GM19468 (cell line): ENCODE results near the gene LARP4.
"Not testable (repeated sequence)": the region's sequence is repeated elsewhere in the genome, so short reads cannot be mapped to it uniquely, and the experiment has no call there.

Experiments
- ATAC-seq: cut with Tn5 transposase; IDR thresholded peaks from one replicate; pipeline ENCODE4 v1.9.1; 2021; ENCODE audit warnings: mild to moderate bottlenecking, moderate library complexity, moderate number of reproducible peaks; ENCODE audit not compliant: unreplicated experiment; ENCODE audit errors: extremely low read depth

LARP4 gene

GRCh38 chr12:50467439-50467838, 66.8 kb downstream of the LARP4 start:
- no peak for ATAC-seq

DNA sequence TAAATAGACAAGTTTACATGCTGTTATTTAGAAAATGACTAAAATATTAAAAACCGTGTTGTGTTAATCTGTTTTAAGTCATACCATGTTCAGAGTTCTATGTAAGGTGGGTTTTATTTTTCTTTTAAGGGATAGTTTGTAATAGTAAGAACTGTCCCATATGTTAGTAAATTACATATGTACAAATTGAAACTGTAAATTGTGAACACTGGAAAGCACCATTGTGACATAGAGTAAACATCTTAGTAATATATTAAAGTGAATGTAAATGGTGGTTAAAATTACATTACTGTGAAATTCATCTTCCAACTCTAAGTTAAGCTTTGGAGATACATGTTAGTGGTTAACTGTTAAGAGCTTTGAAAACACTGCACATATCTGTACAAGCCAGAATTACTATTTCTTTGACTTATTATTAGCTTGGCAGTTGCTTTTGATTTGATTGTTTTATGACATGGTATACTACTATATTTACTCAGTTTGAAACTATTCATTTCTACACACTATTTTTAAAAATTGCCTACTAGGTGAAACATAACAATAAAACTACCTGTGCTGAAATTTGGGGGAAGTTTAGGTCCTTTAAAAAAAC, 76.7 kb downstream of the LARP4 start:
- ATAC-seq: no peak

DNA sequence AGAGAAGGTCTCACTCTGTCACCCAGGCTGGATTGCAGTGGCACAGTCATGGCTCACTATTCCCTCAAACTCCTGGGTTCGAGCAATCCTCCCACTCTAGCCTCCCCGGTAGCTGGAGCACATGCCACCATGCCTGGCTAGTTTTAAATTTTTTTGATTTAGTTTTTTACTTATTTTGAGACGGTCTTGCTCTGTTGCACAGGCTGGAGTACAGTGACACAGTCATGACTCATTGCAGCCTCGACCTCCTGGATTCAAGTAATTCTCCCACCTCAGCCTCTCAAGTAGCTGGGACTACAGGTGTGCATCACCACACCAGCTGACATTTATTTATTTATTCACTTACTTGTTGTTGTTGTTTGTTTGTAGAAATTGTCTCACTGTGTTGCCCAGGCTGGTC, 81.9 kb downstream of the LARP4 start:
- no peak for ATAC-seq

- no peak for ATAC-seq
Measured at GRCh38 chr12:50483488-50483887, 82.8 kb downstream of the LARP4 start.

DNA sequence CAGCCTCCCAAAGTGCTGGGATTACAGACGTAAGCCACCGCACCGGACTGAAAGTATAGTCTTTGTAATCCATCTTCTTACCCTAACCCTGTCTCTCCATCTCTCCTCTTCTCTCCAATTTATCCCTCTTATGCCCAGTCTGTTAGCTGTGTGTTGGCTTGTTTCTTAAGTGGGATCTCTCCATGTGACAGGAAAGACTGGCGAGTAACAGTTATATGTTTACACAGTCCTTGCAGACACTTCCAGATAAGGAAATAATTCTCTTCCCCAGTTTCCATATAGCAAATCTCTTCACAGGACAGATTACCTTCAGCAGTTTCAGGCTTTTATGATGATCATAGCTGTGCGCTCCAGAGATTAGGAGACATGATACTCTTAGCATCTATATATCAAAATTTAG, 88.1 kb downstream of the LARP4 start:
- no peak for ATAC-seq

DNA sequence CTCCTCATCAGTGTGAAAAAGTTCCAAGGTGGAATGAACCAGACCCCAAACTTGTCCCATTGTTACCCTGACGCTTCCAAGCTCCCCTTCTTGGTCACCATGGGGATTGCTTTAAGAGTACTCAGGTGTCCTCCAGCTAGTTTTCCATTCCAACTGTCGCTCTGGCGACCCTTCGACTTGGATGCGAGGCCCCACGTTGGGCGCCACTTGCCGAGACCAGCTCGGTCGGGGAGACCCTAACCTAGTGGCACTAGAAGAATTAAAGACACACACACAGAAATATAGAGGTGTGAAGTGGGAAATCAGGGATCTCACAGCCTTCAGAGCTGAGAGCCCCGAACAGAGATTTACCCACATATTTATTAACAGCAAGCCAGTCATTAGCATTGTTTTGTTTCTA, 97.4 kb downstream of the LARP4 start:
- ATAC-seq: not testable (repeated sequence)

GRCh38 chr12:50504798-50505674, 104.4 kb downstream of the LARP4 start, which contains the start of gene DIP2B:
Gene DIP2B, plus strand, starts transcription at chr12:50504985. Its CDS starts 156 bp downstream, at chr12:50505141.
- no peak for ATAC-seq

DNA sequence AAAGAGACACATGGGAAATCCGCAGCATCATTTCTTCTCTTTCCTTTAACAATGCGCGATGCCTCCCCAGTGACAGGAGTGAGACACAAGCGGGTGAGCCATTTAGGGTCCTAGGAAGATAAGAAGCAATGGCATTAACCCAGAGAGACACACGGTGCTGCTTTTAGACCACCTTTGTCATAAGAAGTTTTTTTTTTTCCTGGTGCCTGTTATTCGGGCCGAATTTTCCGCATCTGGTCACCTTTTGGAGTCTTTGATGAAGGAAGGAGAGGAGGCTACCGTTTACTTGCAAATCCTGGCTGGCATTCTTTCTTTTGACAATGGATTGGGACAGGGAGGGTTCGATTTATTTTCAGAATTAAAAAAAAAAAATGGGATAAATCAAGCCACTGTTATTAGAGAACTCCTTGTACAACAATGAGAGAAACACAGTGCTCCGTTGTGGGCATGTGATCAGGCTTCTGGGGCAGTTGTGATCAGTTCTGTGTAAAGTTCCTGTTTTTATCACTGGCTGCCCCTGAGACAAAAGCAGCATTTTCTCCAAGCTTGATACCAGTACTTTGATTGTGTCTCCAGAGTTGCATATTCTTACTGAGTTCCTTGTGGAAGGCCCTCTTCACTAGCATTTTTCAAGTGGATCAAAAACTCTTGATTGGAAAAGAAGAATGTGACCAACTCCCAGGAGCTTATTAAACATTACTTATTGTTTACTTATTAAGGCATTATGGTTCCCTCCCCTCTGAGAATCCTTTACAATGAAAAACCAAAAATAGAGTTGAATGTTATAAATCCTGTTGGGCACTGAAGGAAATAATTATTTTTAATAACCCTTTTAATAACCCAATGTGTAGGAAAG, 105.2 kb downstream of the LARP4 start:
- no peak for ATAC-seq

GRCh38 chr12:50506753-50507473, 106.2 kb downstream of the LARP4 start:
- ATAC-seq: no peak

GRCh38 chr12:50507474-50507838, 106.8 kb downstream of the LARP4 start:
- ATAC-seq: no peak

- ATAC-seq: no peak
Measured at GRCh38 chr12:50507930-50508329, 107.2 kb downstream of the LARP4 start.

GRCh38 chr12:50508414-50508813, 107.7 kb downstream of the LARP4 start:
- no peak for ATAC-seq

DNA sequence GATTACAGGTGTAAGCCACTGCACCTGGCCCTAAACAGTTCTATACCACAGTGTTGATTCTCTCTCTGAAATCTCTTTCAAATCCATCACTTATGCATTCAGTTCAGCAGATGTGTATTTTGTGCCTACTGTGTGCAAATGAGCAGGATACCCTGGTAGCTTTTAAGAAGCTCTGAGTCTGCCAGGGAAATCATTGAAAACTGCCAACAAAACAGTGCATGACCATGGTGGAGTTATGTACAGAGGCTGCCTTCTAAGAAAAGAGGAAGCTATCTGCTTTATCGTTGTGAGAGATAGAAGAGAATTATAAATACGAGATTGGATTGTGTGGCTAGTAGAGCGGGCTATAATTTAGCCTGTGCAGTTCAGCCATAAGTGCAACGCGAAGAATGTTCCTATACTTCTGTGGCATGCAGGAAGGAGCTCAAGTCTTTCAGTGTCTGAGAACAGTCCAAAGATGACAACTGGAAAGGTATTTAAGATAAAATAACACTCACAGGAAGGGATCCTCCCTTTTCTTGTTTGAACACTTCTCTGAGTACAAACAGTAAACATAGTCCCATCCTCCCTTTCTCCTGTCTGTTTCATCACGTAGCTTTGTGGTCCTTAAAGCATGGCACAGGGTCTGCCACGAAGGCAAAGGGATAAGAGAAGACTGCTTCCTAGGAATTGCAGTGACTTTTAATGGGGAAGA, 108.4 kb downstream of the LARP4 start:
- ATAC-seq: no peak

- no peak for ATAC-seq
Measured at GRCh38 chr12:50514526-50515276, 114.0 kb downstream of the LARP4 start.

DNA sequence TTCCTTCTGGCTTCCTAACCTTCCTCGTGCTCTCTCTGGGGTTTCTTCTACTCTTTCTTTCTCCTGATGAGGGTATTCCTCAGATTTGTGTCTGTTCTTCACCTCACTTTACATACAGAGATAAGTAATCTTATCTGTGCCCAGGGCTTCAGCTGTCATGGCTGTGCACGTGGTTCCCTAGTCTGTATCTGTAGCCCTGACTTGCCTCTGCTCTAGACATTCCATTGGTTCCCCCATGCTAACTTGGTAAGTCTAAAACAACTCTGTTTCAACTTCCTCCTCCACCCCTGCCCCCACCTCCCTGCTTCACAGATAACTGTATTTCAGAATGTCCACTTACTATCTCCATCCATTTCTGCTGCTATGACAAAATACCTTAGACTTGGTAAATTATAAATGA, 114.9 kb downstream of the LARP4 start:
- no peak for ATAC-seq

DNA sequence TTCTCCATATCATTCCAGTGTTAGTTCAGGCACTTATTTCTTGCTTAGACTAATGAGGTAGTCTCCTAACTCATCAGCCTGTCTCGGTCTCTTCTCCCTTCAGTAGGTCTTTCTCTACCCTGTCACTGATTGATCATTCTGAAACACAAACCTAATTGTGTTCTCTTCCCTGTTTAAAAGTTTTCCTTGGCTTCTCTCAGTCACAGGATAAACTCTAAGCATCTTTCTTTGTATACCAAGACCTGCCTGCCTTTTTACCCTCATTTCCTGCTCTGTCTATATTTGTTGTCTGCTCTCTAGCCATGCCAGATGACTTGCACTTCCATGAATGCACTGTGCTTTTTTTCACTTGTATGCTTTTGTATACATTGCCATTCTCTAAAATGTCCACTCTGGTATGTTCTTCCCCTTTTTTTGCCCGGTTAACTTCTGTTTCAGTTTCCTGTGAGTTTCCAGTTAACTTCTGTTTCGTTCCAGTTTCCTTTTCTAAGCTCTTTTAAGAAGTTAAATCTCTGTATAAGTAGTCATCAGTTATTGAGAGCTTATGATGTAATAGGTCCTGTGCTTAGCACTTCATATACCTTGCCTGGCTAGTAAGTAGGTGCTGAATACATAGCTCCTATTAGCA, 116.8 kb downstream of the LARP4 start:
- ATAC-seq: peak; percentile 46

- ATAC-seq: no peak
Measured at GRCh38 chr12:50518090-50518489, 117.4 kb downstream of the LARP4 start.

GRCh38 chr12:50519353-50519752, 118.7 kb downstream of the LARP4 start:
- ATAC-seq: no peak
